Gastroesophageal sphincter (tissue), 4 donors: Measurements from ENCODE around the gene MBOAT1. TPM values are rescaled to one million over a fixed set of nuclear protein-coding genes. Genes with fewer than 3 reads are reported as not detected.

ENCODE experiments used
- ATAC-seq: fragments of 150-250 bp; one replicate; pipeline ENCODE4 v1.9.1; 2016; ENCODE audit warnings: mild to moderate bottlenecking, moderate library complexity
- H3K27ac ChIP-seq, 4 donors: fragments of 200-600 bp; sonication (generic) in 3 of 4; 1 replicate in 3 of 4; 2 replicates in 1 of 4; pipeline ENCODE4 v1.5.1; 2016 to 2019
- H3K27me3 ChIP-seq: fragments of 200-600 bp; sonication (generic); one replicate; pipeline ENCODE4 v1.5.1; 2019
- H3K36me3 ChIP-seq, 2 donors: fragments of 200-600 bp; sonication (generic); one replicate each; pipeline ENCODE4 v1.5.1; 2019; ENCODE audit warnings: control low read depth in 1 of 2
- H3K4me1 ChIP-seq, 3 donors: fragments of 200-600 bp; sonication (generic); 1 replicate in 2 of 3; 2 replicates in 1 of 3; pipeline ENCODE4 v1.5.1; 2016 to 2019; ENCODE audit warnings: control low read depth in 2 of 3
- H3K4me3 ChIP-seq, 2 donors: fragments of 200-600 bp; sonication (generic); one replicate each; pipeline ENCODE4 v1.5.1; 2019; ENCODE audit warnings: mild to moderate bottlenecking in 1 of 2, moderate library complexity in 1 of 2
- H3K9me3 ChIP-seq, 3 donors: fragments of 200-600 bp; sonication (generic); one replicate each; pipeline ENCODE4 v1.5.1; 2017 to 2019; ENCODE audit warnings: control low read depth in 2 of 3
- CTCF ChIP-seq, 4 experiments: fragments of 200-600 bp in 2 of 4; fragments of 450-650 bp in 2 of 4; sonication (generic) in 1 of 4; IDR thresholded peaks; one replicate each; pipeline ENCODE4 v1.5.1; 2017 to 2019; ENCODE audit warnings: antibody characterized with exemption in 4 of 4, mild to moderate bottlenecking in 2 of 4, moderate library complexity in 2 of 4
- EP300 ChIP-seq: sonication (generic); formaldehyde crosslinking; IDR thresholded peaks from one replicate; pipeline ENCODE4 v1.6.1; 2017; ENCODE audit warnings: antibody characterized with exemption, mild to moderate bottlenecking
- POLR2A ChIP-seq, 2 donors: fragments of 450-650 bp; IDR thresholded peaks; one replicate each; pipeline ENCODE4 v1.6.1; 2017; ENCODE audit warnings: antibody characterized with exemption in 2 of 2, mild to moderate bottlenecking in 2 of 2, moderate library complexity in 1 of 2
- POLR2AphosphoS5 ChIP-seq: sonication (generic); formaldehyde crosslinking; IDR thresholded peaks from one replicate; pipeline ENCODE4 v1.6.1; 2017; ENCODE audit warnings: antibody characterized with exemption
- WGBS, 2 donors: methylation state at CpG; one replicate each; pipeline ENCODE4 v1.1.5; 2018; ENCODE audit warnings: low coverage in 1 of 2; 5-methylcytosine and 5-hydroxymethylcytosine counted together
- total RNA-seq, 4 donors: library from RNA; depleted of rRNA; stranded (reverse); fragments of >200 nt; gene quantifications; one replicate each; pipeline ENCODE4 v1.1.0, GENCODE V29; 2016

Gene MBOAT1
- total RNA-seq, 4 donors from 2014 or later, result 2.6 to 11.8 (median 4.4) TPM

- Histone ChIP-seq H3K36me3 (no peaks in the 10 kb centered on the region), H3K4me3 (no peak overlapping the region), H3K27ac (no peak overlapping the region), H3K9me3 (peaks cover 0 to 11% (median 0%) of the 10 kb centered on the region in 3 donors), H3K4me1 (no peaks in the 10 kb centered on the region), H3K27me3 (no peaks in the 10 kb centered on the region)
- TF ChIP-seq CTCF (IDR thresholded peaks at IDR 0.05), result no peak
- TF ChIP-seq POLR2A (IDR thresholded peaks at IDR 0.05), result no peak
- no peak for TF ChIP-seq EP300
- no peak for TF ChIP-seq POLR2AphosphoS5
- ATAC-seq, result no peak
- 20 to 69% methylated on average over 1 to 12 of the region's 12 CpGs for WGBS, 2 donors
Observed at GRCh38 chr6:20069021-20069522, 143.2 kb downstream of the MBOAT1 start.

- no peak for TF ChIP-seq POLR2A (IDR thresholded peaks at IDR 0.05)
- TF ChIP-seq EP300, result no peak
- no peak for TF ChIP-seq CTCF (IDR thresholded peaks at IDR 0.05)
- no peak for TF ChIP-seq POLR2AphosphoS5
- no peak for ATAC-seq
- Histone ChIP-seq H3K36me3 (no peaks in the 10 kb centered on the region), H3K4me3 (no peak overlapping the region), H3K4me1 (no peaks in the 10 kb centered on the region), H3K9me3 (peaks cover 0 to 11% (median 0%) of the 10 kb centered on the region in 3 donors), H3K27ac (no peak overlapping the region), H3K27me3 (no peaks in the 10 kb centered on the region)
- 63 to 72% methylated on average over 8 to 10 of the region's 10 CpGs for WGBS, 2 donors
Observed at GRCh38 chr6:20068421-20068988, 143.8 kb downstream of the MBOAT1 start.

GRCh38 chr6:20061952-20062351 lies 150.3 kb downstream of the MBOAT1 start:
- H3K9me3 ChIP-seq, result no peaks in the 10 kb centered on the region
- no peaks in the 10 kb centered on the region for H3K4me1 ChIP-seq
- H3K36me3 ChIP-seq, result no peaks in the 10 kb centered on the region
- no peak overlapping the region for H3K27ac ChIP-seq
- no peak for ATAC-seq
- H3K27me3 ChIP-seq, result no peaks in the 10 kb centered on the region
- TF ChIP-seq POLR2AphosphoS5 (no peak), POLR2A (IDR thresholded peaks at IDR 0.05) (no peak), CTCF (IDR thresholded peaks at IDR 0.05) (no peak), EP300 (no peak)
- 92 to 93% methylated on average over 2 to 3 of the region's 5 CpGs for WGBS, 2 donors
- H3K4me3 ChIP-seq, result no peak overlapping the region

GRCh38 chr6:20060252-20060651 lies 152.0 kb downstream of the MBOAT1 start:
- H3K4me3 ChIP-seq, result no peak overlapping the region
- H3K9me3 ChIP-seq, result no peaks in the 10 kb centered on the region
- no peak overlapping the region for H3K27ac ChIP-seq
- TF ChIP-seq POLR2AphosphoS5 (no peak), POLR2A (IDR thresholded peaks at IDR 0.05) (no peak), EP300 (no peak), CTCF (IDR thresholded peaks at IDR 0.05) (no peak)
- no peaks in the 10 kb centered on the region for H3K36me3 ChIP-seq
- ATAC-seq, result no peak
- 44 to 86% methylated on average over 1 of the region's 1 CpG for WGBS, 2 donors
- peaks cover 0 to 6% (median 3%) of the 10 kb centered on the region in 3 donors for H3K4me1 ChIP-seq
- H3K27me3 ChIP-seq, result no peaks in the 10 kb centered on the region

GRCh38 chr6:20058912-20059311 lies 153.4 kb downstream of the MBOAT1 start:
- WGBS, 2 donors, result 83% methylated on average over 2 of the region's 3 CpGs; no CpG with 5 or more reads in 1 of the 2 donors
- no peak for TF ChIP-seq POLR2A (IDR thresholded peaks at IDR 0.05)
- no peak for TF ChIP-seq POLR2AphosphoS5
- TF ChIP-seq EP300, result no peak
- TF ChIP-seq CTCF (IDR thresholded peaks at IDR 0.05), result no peak
- Histone ChIP-seq H3K9me3 (no peaks in the 10 kb centered on the region), H3K27me3 (no peaks in the 10 kb centered on the region), H3K27ac (no peak overlapping the region), H3K36me3 (no peaks in the 10 kb centered on the region), H3K4me1 (peaks cover 0 to 6% (median 3%) of the 10 kb centered on the region in 3 donors), H3K4me3 (no peak overlapping the region)
- ATAC-seq, result no peak
